ENCODE results near the gene NBEAL1.
"Not testable (repeated sequence)": the region's sequence is repeated elsewhere in the genome, so short reads cannot be mapped to it uniquely, and the experiment has no call there.

Gene NBEAL1

GRCh38 chr2:203014456-203015199 lies at the start of gene NBEAL1:
Gene NBEAL1, plus strand, starts transcription at chr2:203014875. Its CDS starts 1,510 bp downstream, at chr2:203016385.
- peak within 1 kb of the TSS; percentile 30 for H3K27ac ChIP-seq (ENCODE audit: low read length)
- 0 out of 2 replicates have a peak, but pooled peaks cover 8% of the 10 kb centered on the region for H3K4me1 ChIP-seq (ENCODE audit: low read length)
- no peaks in the 10 kb centered on the region for H4K20me1 ChIP-seq (ENCODE audit: insufficient read depth, low read length)
- peak within 1 kb of the TSS; percentile 79 for H3K4me3 ChIP-seq (ENCODE audit: low read length)
- peak within 1 kb of the TSS; percentile 89 for H3K4me2 ChIP-seq (ENCODE audit: low read length)
- peak within 1 kb of the TSS; percentile 88 for H2AFZ ChIP-seq (ENCODE audit: low read depth, low read length)
- H3K27me3 ChIP-seq (ENCODE audit: low read depth, low read length): 0 out of 2 replicates have a peak, but pooled peaks cover 4% of the 10 kb centered on the region
- H3K36me3 ChIP-seq (replicated peaks; ENCODE audit: low read depth, low read length): no peaks in the 10 kb centered on the region
- H3K9ac ChIP-seq (ENCODE audit: low read length): peak within 1 kb of the TSS; percentile 74
- TF ChIP-seq EZH2phosphoT487 (IDR thresholded peaks at IDR 0.05; ENCODE audit: low read depth): no peak
- TF ChIP-seq, protein P1, sequence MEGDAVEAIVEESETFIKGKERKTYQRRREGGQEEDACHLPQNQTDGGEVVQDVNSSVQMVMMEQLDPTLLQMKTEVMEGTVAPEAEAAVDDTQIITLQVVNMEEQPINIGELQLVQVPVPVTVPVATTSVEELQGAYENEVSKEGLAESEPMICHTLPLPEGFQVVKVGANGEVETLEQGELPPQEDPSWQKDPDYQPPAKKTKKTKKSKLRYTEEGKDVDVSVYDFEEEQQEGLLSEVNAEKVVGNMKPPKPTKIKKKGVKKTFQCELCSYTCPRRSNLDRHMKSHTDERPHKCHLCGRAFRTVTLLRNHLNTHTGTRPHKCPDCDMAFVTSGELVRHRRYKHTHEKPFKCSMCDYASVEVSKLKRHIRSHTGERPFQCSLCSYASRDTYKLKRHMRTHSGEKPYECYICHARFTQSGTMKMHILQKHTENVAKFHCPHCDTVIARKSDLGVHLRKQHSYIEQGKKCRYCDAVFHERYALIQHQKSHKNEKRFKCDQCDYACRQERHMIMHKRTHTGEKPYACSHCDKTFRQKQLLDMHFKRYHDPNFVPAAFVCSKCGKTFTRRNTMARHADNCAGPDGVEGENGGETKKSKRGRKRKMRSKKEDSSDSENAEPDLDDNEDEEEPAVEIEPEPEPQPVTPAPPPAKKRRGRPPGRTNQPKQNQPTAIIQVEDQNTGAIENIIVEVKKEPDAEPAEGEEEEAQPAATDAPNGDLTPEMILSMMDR (IDR thresholded peaks at IDR 0.05; ENCODE audit: low read depth, low read length): no peak
- H3K9me3 ChIP-seq (ENCODE audit: insufficient read depth, low read length): no peaks in the 10 kb centered on the region
- H3K79me2 ChIP-seq (ENCODE audit: low read length): no peaks in the 10 kb centered on the region

- peaks cover 17% of the 10 kb centered on the region for H3K4me1 ChIP-seq (ENCODE audit: low read length)
- H2AFZ ChIP-seq (ENCODE audit: low read depth, low read length): no peak overlapping the region; the same call in 1 of the 2 replicates
- no peaks in the 10 kb centered on the region for H3K36me3 ChIP-seq (replicated peaks; ENCODE audit: low read depth, low read length)
- H3K27ac ChIP-seq (ENCODE audit: low read length): peak overlapping the region; percentile 72
- H3K79me2 ChIP-seq (ENCODE audit: low read length): no peaks in the 10 kb centered on the region
- H3K9me3 ChIP-seq (ENCODE audit: insufficient read depth, low read length): no peaks in the 10 kb centered on the region
- TF ChIP-seq, protein P1 (IDR thresholded peaks at IDR 0.05; ENCODE audit: low read depth, low read length): no peak
- TF ChIP-seq EZH2phosphoT487 (IDR thresholded peaks at IDR 0.05; ENCODE audit: low read depth): no peak
- peak overlapping the region; percentile 67 for H3K4me2 ChIP-seq (ENCODE audit: low read length)
- no peaks in the 10 kb centered on the region for H3K27me3 ChIP-seq (ENCODE audit: low read depth, low read length)
- H3K4me3 ChIP-seq (ENCODE audit: low read length): peak overlapping the region; percentile 19; the same call in 1 of the 2 replicates
- peak overlapping the region; percentile 38; the same call in 1 of the 2 replicates for H3K9ac ChIP-seq (ENCODE audit: low read length)
- no peaks in the 10 kb centered on the region for H4K20me1 ChIP-seq (ENCODE audit: insufficient read depth, low read length)
These were observed 48.7 kb upstream of the NBEAL1 start for GRCh38 chr2:202965810-202966460.

DNA sequence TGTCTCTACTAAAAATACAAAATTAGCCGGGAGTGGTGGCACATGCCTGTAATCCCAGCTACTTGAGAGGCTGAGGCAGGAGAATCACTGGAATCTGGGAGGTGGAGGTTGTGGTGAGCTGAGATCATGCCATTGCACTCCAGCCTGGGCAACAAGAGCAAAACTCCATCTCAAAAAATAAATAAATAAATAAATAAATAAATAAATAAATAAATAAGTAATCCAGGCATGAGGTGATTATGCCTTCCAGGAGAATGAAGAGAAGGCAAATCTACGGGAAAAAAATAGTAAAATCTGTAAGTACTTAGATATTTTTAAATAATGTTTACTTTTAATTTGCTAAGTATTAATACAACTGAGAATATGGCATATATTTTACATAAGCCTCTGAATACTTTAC lies 45.3 kb upstream of the NBEAL1 start:
- H2AFZ ChIP-seq (ENCODE audit: low read depth, low read length); H3K36me3 ChIP-seq (replicated peaks; ENCODE audit: low read depth, low read length); H3K27ac ChIP-seq (ENCODE audit: low read length); H3K9ac ChIP-seq (ENCODE audit: low read length); H3K27me3 ChIP-seq (ENCODE audit: low read depth, low read length); H3K4me3 ChIP-seq (ENCODE audit: low read length); H4K20me1 ChIP-seq (ENCODE audit: insufficient read depth, low read length); H3K79me2 ChIP-seq (ENCODE audit: low read length); H3K9me3 ChIP-seq (ENCODE audit: insufficient read depth, low read length); H3K4me2 ChIP-seq (ENCODE audit: low read length): not testable (repeated sequence)
- H3K4me1 ChIP-seq (ENCODE audit: low read length): peaks cover 17% of the 10 kb centered on the region

DNA sequence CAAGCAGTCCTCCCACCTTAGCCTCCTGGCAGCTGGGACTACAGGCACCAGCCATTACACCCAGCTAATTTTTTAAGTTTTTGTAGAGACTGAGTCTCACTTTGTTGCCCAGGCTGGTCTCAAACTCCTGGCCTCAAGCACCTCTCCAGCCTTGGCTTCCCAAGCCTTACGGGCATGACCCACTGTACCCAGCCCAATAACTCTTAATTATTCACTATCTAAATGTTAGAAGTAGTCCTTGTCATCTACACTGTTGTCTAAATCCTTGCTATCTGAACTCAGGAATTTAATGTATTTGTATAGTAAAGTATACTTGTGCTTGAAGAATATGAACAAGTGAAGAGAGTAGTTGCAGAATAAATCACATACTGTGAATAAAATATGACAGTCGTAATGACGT lies 37.9 kb upstream of the NBEAL1 start:
- no peaks in the 10 kb centered on the region for H3K79me2 ChIP-seq (ENCODE audit: low read length)
- no peak for TF ChIP-seq EZH2phosphoT487 (IDR thresholded peaks at IDR 0.05; ENCODE audit: low read depth)
- no peaks in the 10 kb centered on the region for H4K20me1 ChIP-seq (ENCODE audit: insufficient read depth, low read length)
- no peaks in the 10 kb centered on the region for H3K9me3 ChIP-seq (ENCODE audit: insufficient read depth, low read length)
- no peaks in the 10 kb centered on the region for H3K4me1 ChIP-seq (ENCODE audit: low read length)
- no peak overlapping the region for H2AFZ ChIP-seq (ENCODE audit: low read depth, low read length)
- H3K27me3 ChIP-seq (ENCODE audit: low read depth, low read length): no peaks in the 10 kb centered on the region
- H3K4me3 ChIP-seq (ENCODE audit: low read length): no peak overlapping the region
- H3K27ac ChIP-seq (ENCODE audit: low read length): no peak overlapping the region
- no peaks in the 10 kb centered on the region for H3K36me3 ChIP-seq (replicated peaks; ENCODE audit: low read depth, low read length)
- H3K4me2 ChIP-seq (ENCODE audit: low read length): no peak overlapping the region
- no peak overlapping the region for H3K9ac ChIP-seq (ENCODE audit: low read length)
